ENCODE data around the gene UTF1. TPM values are rescaled to one million over a fixed set of nuclear protein-coding genes. Genes with fewer than 3 reads are reported as not detected.

The UTF1 gene
- total RNA-seq, 4 donors from 2014 or later = not detected

DNA sequence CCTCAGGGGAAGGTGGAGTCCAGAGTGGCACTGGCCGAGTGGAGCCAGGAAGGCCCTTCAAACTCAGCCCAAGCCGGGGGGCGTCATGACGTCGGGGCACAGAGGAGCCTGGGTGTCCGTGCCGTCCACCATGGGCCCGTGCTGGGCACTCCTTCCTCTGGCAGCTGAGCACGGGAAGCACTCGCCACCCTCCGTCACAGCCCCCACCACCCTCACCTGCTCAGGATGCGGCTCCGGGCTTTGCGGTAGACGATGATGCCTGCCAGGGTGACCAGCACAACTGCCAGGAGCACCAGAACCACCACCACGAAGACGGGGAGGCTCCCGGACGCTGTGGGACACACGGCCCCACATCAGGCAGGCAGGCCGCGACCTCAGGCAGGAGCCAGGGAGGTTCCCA, 38.5 kb downstream of the UTF1 start:
- WGBS, 2 donors = 92% methylated on average over 7 of the region's 22 CpGs; no CpG with 5 or more reads in 1 of the 2 donors
- intact Hi-C loops (cut with DNase I) = no loop called here
- TF ChIP-seq, protein P1, sequence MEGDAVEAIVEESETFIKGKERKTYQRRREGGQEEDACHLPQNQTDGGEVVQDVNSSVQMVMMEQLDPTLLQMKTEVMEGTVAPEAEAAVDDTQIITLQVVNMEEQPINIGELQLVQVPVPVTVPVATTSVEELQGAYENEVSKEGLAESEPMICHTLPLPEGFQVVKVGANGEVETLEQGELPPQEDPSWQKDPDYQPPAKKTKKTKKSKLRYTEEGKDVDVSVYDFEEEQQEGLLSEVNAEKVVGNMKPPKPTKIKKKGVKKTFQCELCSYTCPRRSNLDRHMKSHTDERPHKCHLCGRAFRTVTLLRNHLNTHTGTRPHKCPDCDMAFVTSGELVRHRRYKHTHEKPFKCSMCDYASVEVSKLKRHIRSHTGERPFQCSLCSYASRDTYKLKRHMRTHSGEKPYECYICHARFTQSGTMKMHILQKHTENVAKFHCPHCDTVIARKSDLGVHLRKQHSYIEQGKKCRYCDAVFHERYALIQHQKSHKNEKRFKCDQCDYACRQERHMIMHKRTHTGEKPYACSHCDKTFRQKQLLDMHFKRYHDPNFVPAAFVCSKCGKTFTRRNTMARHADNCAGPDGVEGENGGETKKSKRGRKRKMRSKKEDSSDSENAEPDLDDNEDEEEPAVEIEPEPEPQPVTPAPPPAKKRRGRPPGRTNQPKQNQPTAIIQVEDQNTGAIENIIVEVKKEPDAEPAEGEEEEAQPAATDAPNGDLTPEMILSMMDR (IDR thresholded peaks at IDR 0.05) = no peak
- no peak for TF ChIP-seq POLR2A (IDR thresholded peaks at IDR 0.05)
- H3K27me3 ChIP-seq = no peaks in the 10 kb centered on the region
- H3K36me3 ChIP-seq = no peaks in the 10 kb centered on the region
- H3K4me1 ChIP-seq = no peaks in the 10 kb centered on the region
- no peak overlapping the region for H3K27ac ChIP-seq
- H3K9me3 ChIP-seq = no peaks in the 10 kb centered on the region
- no peak for DNase-seq
- no peak overlapping the region for H3K4me3 ChIP-seq (replicated peaks in 1 of 3)

DNA sequence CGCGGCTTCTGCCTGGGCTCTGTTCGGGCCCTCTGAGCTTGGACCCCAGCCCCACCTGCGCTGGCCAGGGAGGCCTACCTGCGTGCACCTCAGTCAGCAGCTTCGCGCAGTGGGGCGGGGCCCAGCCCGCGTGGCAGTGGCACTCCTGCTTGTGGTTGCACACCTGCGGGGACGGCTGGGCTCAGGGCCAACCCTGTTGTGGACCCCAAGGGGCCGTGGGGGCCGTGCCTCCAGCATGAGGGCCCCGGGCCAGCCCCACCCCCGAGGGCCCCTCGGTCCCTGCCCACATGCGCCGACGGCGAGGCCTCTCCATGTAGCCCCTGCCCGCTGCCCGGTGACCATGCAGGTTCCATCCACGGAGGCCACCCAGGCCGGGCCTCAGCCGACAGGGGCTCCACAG, 39.4 kb downstream of the UTF1 start:
- Histone ChIP-seq H3K9me3 (no peaks in the 10 kb centered on the region), H3K36me3 (no peaks in the 10 kb centered on the region), H3K27me3 (no peaks in the 10 kb centered on the region), H3K4me1 (no peaks in the 10 kb centered on the region), H3K4me3 (replicated peaks in 1 of 3) (no peak overlapping the region), H3K27ac (no peak overlapping the region)
- no peak for DNase-seq
- WGBS, 2 donors = 85% methylated on average over 13 of the region's 26 CpGs; no CpG with 5 or more reads in 1 of the 2 donors
- intact Hi-C loops (cut with DNase I) = no loop called here
- TF ChIP-seq POLR2A (IDR thresholded peaks at IDR 0.05) = no peak
- TF ChIP-seq, protein P1 (IDR thresholded peaks at IDR 0.05) = no peak

DNA sequence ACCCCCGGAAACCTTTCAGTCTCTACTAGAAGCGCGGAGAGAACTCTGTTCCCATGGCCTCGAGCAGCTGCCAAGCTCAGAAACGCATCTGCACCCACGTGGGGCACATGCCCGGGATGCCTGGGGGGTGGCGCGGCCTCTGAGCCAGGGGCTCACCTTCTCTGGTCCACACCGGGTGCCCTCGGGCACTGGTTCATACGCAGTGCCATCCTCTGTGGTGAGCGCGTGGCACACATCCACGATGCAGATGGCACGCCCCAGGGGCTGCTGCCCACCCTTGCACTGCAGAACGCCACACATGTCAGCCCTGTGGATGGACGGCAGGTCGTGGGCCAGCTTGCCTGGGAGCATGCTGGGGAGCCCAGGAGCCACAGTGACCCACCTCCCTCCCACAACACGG, 40.2 kb downstream of the UTF1 start:
- Histone ChIP-seq H3K27me3 (no peaks in the 10 kb centered on the region), H3K9me3 (no peaks in the 10 kb centered on the region), H3K4me3 (replicated peaks in 1 of 3) (no peak overlapping the region), H3K27ac (no peak overlapping the region), H3K36me3 (no peaks in the 10 kb centered on the region), H3K4me1 (no peaks in the 10 kb centered on the region)
- intact Hi-C loops (cut with DNase I) = no loop called here
- no peak for DNase-seq
- no peak for TF ChIP-seq POLR2A (IDR thresholded peaks at IDR 0.05)
- TF ChIP-seq, protein P1 (IDR thresholded peaks at IDR 0.05) = no peak
- WGBS, 2 donors = 87 to 100% methylated on average over 4 to 11 of the region's 20 CpGs

DNA sequence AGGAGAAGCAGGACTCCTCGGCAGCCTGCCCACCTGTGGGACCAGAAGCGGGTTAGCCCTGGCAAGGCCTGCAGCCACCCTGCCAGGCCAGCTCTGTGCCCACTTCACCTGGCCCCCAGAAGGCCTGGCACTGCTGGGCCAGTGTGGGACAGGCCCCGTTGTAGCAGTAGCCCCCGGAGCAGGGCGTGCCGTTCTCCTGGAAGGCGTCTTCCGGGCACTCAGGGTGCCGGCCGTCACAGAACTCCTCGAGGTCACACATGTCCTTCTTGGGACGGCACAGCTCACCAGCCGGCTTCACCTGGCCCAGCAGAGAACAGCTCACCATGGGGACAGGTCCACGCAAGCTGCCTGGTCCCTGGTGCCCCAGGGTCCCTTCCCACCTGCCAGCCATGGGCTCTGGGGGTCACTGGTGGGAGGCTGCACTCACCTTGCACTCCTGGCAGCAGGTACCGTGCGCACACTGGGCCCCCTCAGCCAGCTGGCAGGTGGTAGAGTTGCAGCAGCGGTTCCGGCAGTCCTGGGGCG, 40.8 kb downstream of the UTF1 start:
- intact Hi-C loops (cut with DNase I) = no loop called here
- Histone ChIP-seq H3K36me3 (no peaks in the 10 kb centered on the region), H3K9me3 (no peaks in the 10 kb centered on the region), H3K27ac (no peak overlapping the region), H3K4me1 (no peaks in the 10 kb centered on the region), H3K27me3 (no peaks in the 10 kb centered on the region), H3K4me3 (replicated peaks in 1 of 3) (no peak overlapping the region)
- no peak for DNase-seq
- TF ChIP-seq POLR2A (IDR thresholded peaks at IDR 0.05) = no peak
- TF ChIP-seq, protein P1 (IDR thresholded peaks at IDR 0.05) = no peak
- WGBS, 2 donors = 95 to 97% methylated on average over 6 to 7 of the region's 19 CpGs

DNA sequence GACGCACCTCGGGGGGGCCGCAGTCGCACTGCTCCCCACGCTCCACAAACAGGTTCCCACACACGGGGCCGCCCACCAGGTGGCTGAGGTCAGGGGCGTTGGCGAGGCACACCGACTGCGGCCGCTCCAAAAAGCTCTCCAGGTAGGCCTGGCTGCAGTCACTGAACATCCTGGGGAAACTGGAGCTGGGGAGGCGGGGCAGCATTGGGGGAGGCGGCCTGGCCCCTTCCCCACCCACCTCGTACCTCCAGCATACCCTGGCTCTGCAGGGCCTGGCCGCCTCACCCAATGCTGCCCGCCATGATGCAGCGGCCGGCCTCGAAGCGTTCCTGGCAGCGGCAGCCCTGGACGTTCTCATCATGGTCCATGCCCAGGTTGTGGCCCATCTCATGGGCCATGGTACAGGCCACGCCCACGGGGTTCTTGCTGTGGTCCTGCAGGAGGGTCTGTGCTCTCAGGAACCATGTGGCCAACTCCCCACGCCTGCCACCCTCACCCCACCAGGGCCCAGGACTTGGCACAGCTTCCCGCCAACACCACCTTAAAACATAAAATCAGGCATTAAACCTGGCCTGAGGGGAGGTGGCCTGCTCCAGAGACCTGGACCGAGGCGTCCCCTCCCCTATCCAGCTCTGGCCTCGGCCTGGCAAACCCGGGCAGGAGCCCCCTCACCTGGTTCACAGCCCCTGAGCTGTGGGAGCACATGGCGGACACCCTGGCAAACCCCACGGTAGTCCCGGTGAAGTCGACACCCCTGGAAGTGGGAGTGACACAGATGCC, 41.7 kb downstream of the UTF1 start:
- no peak for DNase-seq
- Histone ChIP-seq H3K4me3 (replicated peaks in 1 of 3) (no peak overlapping the region), H3K4me1 (peaks cover 6 to 7% of the 10 kb centered on the region in 2 donors), H3K27me3 (no peaks in the 10 kb centered on the region), H3K27ac (no peak overlapping the region), H3K36me3 (no peaks in the 10 kb centered on the region), H3K9me3 (no peaks in the 10 kb centered on the region)
- TF ChIP-seq POLR2A (IDR thresholded peaks at IDR 0.05) = no peak
- TF ChIP-seq, protein P1 (IDR thresholded peaks at IDR 0.05) = no peak
- WGBS, 2 donors = 87 to 92% methylated on average over 20 to 25 of the region's 35 CpGs
- intact Hi-C loops (cut with DNase I) = no loop called here
